ENCODE measurements around the gene PTDSS2. TPM values are rescaled to one million over a fixed set of nuclear protein-coding genes. Genes with fewer than 3 reads are reported as not detected.

The PTDSS2 gene
- total and polyA plus RNA-seq, 9 of the 15 experiments (the other 6 are each of a cell fraction or from before 2014, with no cell fraction given) = 0.45 to 53.9 (median 17.2) TPM

GRCh38 chr11:452916-453527 lies 2.9 kb downstream of the PTDSS2 start:
- intact Hi-C loops (cut with micrococcal nuclease) = no loop called here
- no peak overlapping the region for H3K9ac ChIP-seq (ENCODE audit: insufficient read depth in 1 of 2, low read depth in 2 of 2, low read length in 2 of 2)
- H3K27ac ChIP-seq (ENCODE audit: extremely low read depth, low read depth, low read length) = no peak overlapping the region; the same call in 2 of the 3 replicates
- peaks cover 95% of the 10 kb centered on the region for H3K79me2 ChIP-seq (ENCODE audit: control insufficient read depth, insufficient read depth, low read length)
- H3K27me3 ChIP-seq (ENCODE audit: control insufficient read depth in 2 of 2, insufficient read depth in 2 of 2, low read length in 2 of 2) = no peaks in the 10 kb centered on the region
- peaks cover 65% of the 10 kb centered on the region; the same call in 2 of the 3 replicates for H3K36me3 ChIP-seq (ENCODE audit: control insufficient read depth, insufficient read depth, low read length)
- ATAC-seq (no peak), FAIRE-seq (no peak), DNase-seq (ENCODE audit: extremely low read depth in 1 of 4, low spot score in 3 of 4) (no peak)
- H3K4me3 ChIP-seq = no peak overlapping the region
- peaks cover 19 to 65% of the 10 kb centered on the region in 2 experiments; a peak in 4 of 5 replicates for H3K4me1 ChIP-seq (replicated peaks in 1 of 2; ENCODE audit: control insufficient read depth in 2 of 2, insufficient read depth in 2 of 2, low read length in 2 of 2)
- no peaks in the 10 kb centered on the region for H3K9me1 ChIP-seq (ENCODE audit: control insufficient read depth, insufficient read depth, low read length)
- POLR2A ChIA-PET = interaction anchor here (0.6 to 1.2 kb wide), 3 partner anchors 12 to 66 kb away, joined by 3 read pairs; no protein-coding TSS in a partner anchor
- no peaks in the 10 kb centered on the region for H4K20me1 ChIP-seq (replicated peaks; ENCODE audit: control insufficient read depth, insufficient read depth, low read length)
- H3K9me3 ChIP-seq (replicated peaks; ENCODE audit: control insufficient read depth, insufficient read depth, low read depth, low read length) = no peaks in the 10 kb centered on the region
- WGBS (ENCODE audit: insufficient coverage, low coverage, missing lambda C conversion rate) = 91% methylated on average over 16 of the region's 19 CpGs
- no peak overlapping the region for H2AFZ ChIP-seq (ENCODE audit: low read depth, low read length)
- H3K4me2 ChIP-seq (ENCODE audit: insufficient read depth, low read length) = no peak overlapping the region
- CTCF ChIA-PET (ENCODE audit: low intra/inter-chr PET ratio) = no interaction called here
- TSS peak; percentile 3 for BruUV-seq (replicated peaks)
- in situ Hi-C loops (cut with MboI) = loop anchor here (5.0 kb wide), 1 partner anchor 49 kb away; no protein-coding TSS in a partner anchor
- TF ChIP-seq MLX (CRISPR knock-in tag; conservative IDR thresholded peaks at IDR 0.05) (no peak), L3MBTL2 (IDR thresholded peaks at IDR 0.05) (no peak), MTF1 (CRISPR knock-in tag; IDR thresholded peaks at IDR 0.05; ENCODE audit: borderline replicate concordance) (no peak), ATF3 (IDR thresholded peaks at IDR 0.05) (no peak), ATF3 (CRISPR knock-in tag; conservative IDR thresholded peaks at IDR 0.05) (no peak), SNAPC5 (CRISPR knock-in tag; IDR thresholded peaks at IDR 0.05) (no peak), ATF7 (IDR thresholded peaks at IDR 0.05) (no peak)
- TF ChIP-seq, protein P1, sequence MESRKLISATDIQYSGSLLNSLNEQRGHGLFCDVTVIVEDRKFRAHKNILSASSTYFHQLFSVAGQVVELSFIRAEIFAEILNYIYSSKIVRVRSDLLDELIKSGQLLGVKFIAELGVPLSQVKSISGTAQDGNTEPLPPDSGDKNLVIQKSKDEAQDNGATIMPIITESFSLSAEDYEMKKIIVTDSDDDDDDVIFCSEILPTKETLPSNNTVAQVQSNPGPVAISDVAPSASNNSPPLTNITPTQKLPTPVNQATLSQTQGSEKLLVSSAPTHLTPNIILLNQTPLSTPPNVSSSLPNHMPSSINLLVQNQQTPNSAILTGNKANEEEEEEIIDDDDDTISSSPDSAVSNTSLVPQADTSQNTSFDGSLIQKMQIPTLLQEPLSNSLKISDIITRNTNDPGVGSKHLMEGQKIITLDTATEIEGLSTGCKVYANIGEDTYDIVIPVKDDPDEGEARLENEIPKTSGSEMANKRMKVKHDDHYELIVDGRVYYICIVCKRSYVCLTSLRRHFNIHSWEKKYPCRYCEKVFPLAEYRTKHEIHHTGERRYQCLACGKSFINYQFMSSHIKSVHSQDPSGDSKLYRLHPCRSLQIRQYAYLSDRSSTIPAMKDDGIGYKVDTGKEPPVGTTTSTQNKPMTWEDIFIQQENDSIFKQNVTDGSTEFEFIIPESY (CRISPR knock-in tag; IDR thresholded peaks at IDR 0.05) = no peak
- TF ChIP-seq, protein P2, sequence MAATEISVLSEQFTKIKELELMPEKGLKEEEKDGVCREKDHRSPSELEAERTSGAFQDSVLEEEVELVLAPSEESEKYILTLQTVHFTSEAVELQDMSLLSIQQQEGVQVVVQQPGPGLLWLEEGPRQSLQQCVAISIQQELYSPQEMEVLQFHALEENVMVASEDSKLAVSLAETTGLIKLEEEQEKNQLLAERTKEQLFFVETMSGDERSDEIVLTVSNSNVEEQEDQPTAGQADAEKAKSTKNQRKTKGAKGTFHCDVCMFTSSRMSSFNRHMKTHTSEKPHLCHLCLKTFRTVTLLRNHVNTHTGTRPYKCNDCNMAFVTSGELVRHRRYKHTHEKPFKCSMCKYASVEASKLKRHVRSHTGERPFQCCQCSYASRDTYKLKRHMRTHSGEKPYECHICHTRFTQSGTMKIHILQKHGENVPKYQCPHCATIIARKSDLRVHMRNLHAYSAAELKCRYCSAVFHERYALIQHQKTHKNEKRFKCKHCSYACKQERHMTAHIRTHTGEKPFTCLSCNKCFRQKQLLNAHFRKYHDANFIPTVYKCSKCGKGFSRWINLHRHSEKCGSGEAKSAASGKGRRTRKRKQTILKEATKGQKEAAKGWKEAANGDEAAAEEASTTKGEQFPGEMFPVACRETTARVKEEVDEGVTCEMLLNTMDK (IDR thresholded peaks at IDR 0.05; ENCODE audit: borderline replicate concordance, insufficient read depth, low read depth, low read length, poor library complexity, severe bottlenecking) = no peak
